Naive thymus-derived CD4-positive, alpha-beta T cell (primary cell): ENCODE results near the gene ZKSCAN1. TPM values are rescaled to one million over a fixed set of nuclear protein-coding genes. Genes with fewer than 3 reads are reported as not detected.
A peak's percentile ranks its signal among the peaks of the same experiment; 100 is the strongest.

ENCODE experiments used
- ATAC-seq: fragments of 150-1000 bp; cut with Tn5 transposase; 2 replicates; pipeline ENCODE4 v1.10.0; 2021; ENCODE audit warnings: mild to moderate bottlenecking, moderate library complexity
- CTCF ChIA-PET: fragments of 350-600 bp; sonication (Branson Sonifier 250); formaldehyde crosslinking; loops from one replicate; lab custom pipeline; 2021; ENCODE audit warnings: antibody characterized with exemption; lab: Charles Lee
- POLR2A ChIA-PET: fragments of 350-600 bp; sonication (Branson Sonifier 250); formaldehyde crosslinking; loops from one replicate; lab custom pipeline; 2021; ENCODE audit warnings: antibody characterized with exemption, inconsistent platforms; lab: Charles Lee
- DNase-seq, 9 donors: peaks; one replicate each; pipeline versions ENCODE4 v3.0.0 to v3.0.0-alpha.2; 2020 to 2022; ENCODE audit warnings: mixed read lengths in 1 of 9
- H3K27ac ChIP-seq: one replicate; pipeline ENCODE4 v1.7.0; 2013; ENCODE audit warnings: mild to moderate bottlenecking, low read depth, low read length, moderate library complexity
- H3K27me3 ChIP-seq, 2 donors: one replicate each; pipeline ENCODE4 v1.7.0; 2013; ENCODE audit warnings: low read length in 2 of 2, mild to moderate bottlenecking in 2 of 2, moderate library complexity in 2 of 2; ENCODE audit not compliant: control insufficient read depth in 2 of 2, insufficient read depth in 2 of 2
- H3K36me3 ChIP-seq, 3 experiments: 1 replicate in 2 of 3; 2 replicates in 1 of 3; pipeline ENCODE4 v1.7.0; 2013; ENCODE audit warnings: low read length in 3 of 3, mild to moderate bottlenecking in 3 of 3, moderate library complexity in 1 of 3; ENCODE audit not compliant: insufficient read depth in 3 of 3, control insufficient read depth in 2 of 3
- H3K4me1 ChIP-seq, 2 donors: one replicate each; pipeline ENCODE4 v1.7.0; 2013; ENCODE audit warnings: low read length in 2 of 2, mild to moderate bottlenecking in 2 of 2, moderate library complexity in 1 of 2; ENCODE audit not compliant: control insufficient read depth in 2 of 2, insufficient read depth in 2 of 2
- H3K4me3 ChIP-seq: 2 replicates; pipeline ENCODE4 v1.7.0; 2013; ENCODE audit warnings: mild to moderate bottlenecking, low read length
- H3K9me3 ChIP-seq, 3 experiments: 1 replicate in 2 of 3; 2 replicates in 1 of 3; pipeline ENCODE4 v1.7.0; 2013; ENCODE audit warnings: low read length in 3 of 3; ENCODE audit not compliant: control insufficient read depth in 2 of 3
- H3K27ac Mint-ChIP-seq, 9 donors: one replicate each; pipeline ENCODE4 v1.8.0; 2020 to 2022; ENCODE audit warnings: mixed read lengths in 9 of 9, mild to moderate bottlenecking in 8 of 9, moderate library complexity in 5 of 9, inconsistent platforms in 2 of 9
- H3K27me3 Mint-ChIP-seq, 5 donors: one replicate each; pipeline ENCODE4 v1.8.0; 2021 to 2022; ENCODE audit warnings: mixed read lengths in 5 of 5, mild to moderate bottlenecking in 1 of 5
- H3K36me3 Mint-ChIP-seq, 5 donors: one replicate each; pipeline ENCODE4 v1.8.0; 2020 to 2022; ENCODE audit warnings: mixed read lengths in 5 of 5, mild to moderate bottlenecking in 3 of 5, inconsistent platforms in 1 of 5
- H3K4me1 Mint-ChIP-seq, 7 donors: one replicate each; pipeline ENCODE4 v1.8.0; 2020 to 2022; ENCODE audit warnings: mixed read lengths in 7 of 7, mild to moderate bottlenecking in 3 of 7, inconsistent platforms in 1 of 7
- H3K4me3 Mint-ChIP-seq, 10 donors: one replicate each; pipeline ENCODE4 v1.8.0; 2020 to 2022; ENCODE audit warnings: mild to moderate bottlenecking in 10 of 10, mixed read lengths in 10 of 10, moderate library complexity in 6 of 10, inconsistent platforms in 2 of 10
- H3K9me3 Mint-ChIP-seq, 11 donors: one replicate each; pipeline ENCODE4 v1.8.0; 2020 to 2022; ENCODE audit warnings: mixed read lengths in 11 of 11, mild to moderate bottlenecking in 4 of 11, inconsistent platforms in 1 of 11, moderate library complexity in 1 of 11
- intact Hi-C, 2 donors: fragments of 100-400 bp; cut with micrococcal nuclease; formaldehyde crosslinking; loops; one replicate each; pipeline ENCODE4 v1.15.1; 2023
- polyA plus RNA-seq, 2 donors: library from polyadenylated mRNA; unstranded; fragments of 300-500 nt; fragmentation: Illumina TruSeq; gene quantifications; one replicate each; pipeline ENCODE4 v1.2.3, GENCODE V29; 2021
- total RNA-seq, 6 experiments: library from RNA in 5 of 6; stranded (reverse) in 5 of 6; gene quantifications; 1 replicate in 5 of 6; 2 replicates in 1 of 6; pipeline ENCODE4 v1.2.3 and lab custom pipeline; 2021 to 2026

Gene ZKSCAN1
- total and polyA plus RNA-seq, 7 experiments from 2014 or later = 47.0 to 103 (median 57.5) TPM

- ChIA-PET CTCF (interaction anchor here (0.6 to 1.2 kb wide), 2 partner anchors 42 to 531 kb away, joined by 3 to 4 read pairs; no protein-coding TSS in a partner anchor), POLR2A (interaction anchor here (0.7 to 5.2 kb wide), 10 partner anchors 9 to 531 kb away, joined by 3 to 59 read pairs (median 3); partner anchors contain the start of genes AP4M1, GPC2, MBLAC1 and MCM7)
- peak within 1 kb of the TSS; percentile 61 for H3K4me3 ChIP-seq
- H3K36me3 ChIP-seq = peaks cover 0 to 40% (median 10%) of the 10 kb centered on the region in 3 experiments
- intact Hi-C loops = loop anchor here (1.0 to 10.0 kb wide), 6 partner anchors 8 to 684 kb away; partner anchors contain the start of genes ZNF3 (in 2 of the 2), AP4M1 (in 1 of the 2), BUD31 (in 1 of the 2) and MBLAC1 (in 1 of the 2)
- H3K27me3 ChIP-seq = no peaks in the 10 kb centered on the region
- Mint-ChIP-seq H3K27me3 (peaks cover 0 to 12% (median 0%) of the 10 kb centered on the region in 5 donors), H3K9me3 (peaks cover 0 to 11% (median 0%) of the 10 kb centered on the region in 11 donors), H3K4me1 (peaks cover 11 to 40% (median 20%) of the 10 kb centered on the region in 7 donors), H3K4me3 (peak within 1 kb of the TSS; percentile 82 to 96 (median 90)), H3K27ac (peak within 1 kb of the TSS; percentile 89 to 96 (median 94)), H3K36me3 (peaks cover 0 to 34% (median 14%) of the 10 kb centered on the region in 5 donors)
- H3K9me3 ChIP-seq = no peaks in the 10 kb centered on the region
- DNase-seq (peak; percentile 78 to 96 (median 86)), ATAC-seq (peak; percentile 95)
- peak within 1 kb of the TSS; percentile 87 for H3K27ac ChIP-seq
- H3K4me1 ChIP-seq = peaks cover 6 to 11% of the 10 kb centered on the region in 2 donors
These were observed 73.4 kb downstream of the ZKSCAN1 start, which contains the start of gene COPS6 for GRCh38 chr7:100088621-100089457. Gene COPS6 (plus strand): TSS chr7:100088969. CDS start chr7:100088991, 22 bp downstream.

DNA sequence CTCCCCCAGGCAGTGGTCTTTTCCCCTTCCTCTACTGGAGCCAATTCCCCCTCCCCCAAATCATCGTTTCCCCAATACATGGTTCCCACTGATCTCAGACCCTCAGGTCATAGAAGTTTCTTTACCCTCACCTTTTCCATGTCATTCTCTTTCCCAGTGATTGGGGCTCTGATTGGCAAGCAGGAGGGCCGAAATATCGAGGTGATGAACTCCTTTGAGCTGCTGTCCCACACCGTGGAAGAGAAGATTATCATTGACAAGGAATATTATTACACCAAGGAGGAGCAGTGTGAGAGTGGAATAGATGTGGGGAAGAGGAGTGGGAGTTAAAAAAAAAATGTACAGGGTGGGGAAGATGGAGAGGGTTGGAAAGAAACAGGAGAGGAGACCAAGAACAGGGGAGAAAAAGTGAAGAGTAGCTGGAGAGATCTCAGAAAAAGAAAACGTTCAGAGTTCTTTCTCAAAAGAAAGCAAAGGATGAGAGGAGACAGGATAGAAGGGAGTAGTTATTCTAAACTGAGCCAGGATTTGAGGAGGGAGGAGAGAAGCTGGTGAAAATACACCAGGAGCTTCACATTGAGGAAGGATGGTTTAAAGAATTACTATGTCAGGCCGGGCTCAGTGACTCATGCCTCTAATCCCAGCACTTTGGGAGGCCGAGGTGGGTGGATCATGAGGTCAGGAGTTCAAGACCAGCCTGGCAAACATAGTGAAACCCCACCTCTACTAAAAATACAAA, 74.2 kb downstream of the ZKSCAN1 start:
- ChIA-PET POLR2A (interaction anchor here (0.6 to 5.2 kb wide), 7 partner anchors 9 to 532 kb away, joined by 3 to 59 read pairs (median 3); partner anchors contain the start of genes AP4M1, MBLAC1 and MCM7), CTCF (interaction anchor here (1.0 kb wide), 1 partner anchor 11 kb away, joined by 6 read pairs; the partner anchor contains the start of genes AP4M1 and MCM7)
- ATAC-seq (no peak), DNase-seq (no peak)
- Histone ChIP-seq H3K27ac (peak overlapping the region; percentile 87), H3K4me3 (peak overlapping the region; percentile 61), H3K27me3 (no peaks in the 10 kb centered on the region), H3K4me1 (peaks cover 6 to 11% of the 10 kb centered on the region in 2 donors), H3K9me3 (no peaks in the 10 kb centered on the region), H3K36me3 (peaks cover 4 to 48% (median 17%) of the 10 kb centered on the region in 3 experiments)
- Mint-ChIP-seq H3K27me3 (peaks cover 0 to 12% (median 0%) of the 10 kb centered on the region in 5 donors), H3K4me1 (peaks cover 11 to 40% (median 20%) of the 10 kb centered on the region in 7 donors), H3K9me3 (peaks cover 0 to 11% (median 0%) of the 10 kb centered on the region in 11 donors), H3K27ac (peak overlapping the region; percentile 89 to 96 (median 94)), H3K4me3 (peak overlapping the region; percentile 82 to 96 (median 90)), H3K36me3 (peaks cover 0 to 39% (median 14%) of the 10 kb centered on the region in 5 donors)
- intact Hi-C loops = loop anchor here (1.0 to 10.0 kb wide), 5 partner anchors 8 to 685 kb away; partner anchors contain the start of genes ZNF3 (in 2 of the 2), BUD31 (in 1 of the 2), MBLAC1 (in 1 of the 2) and PDAP1 (in 1 of the 2)

GRCh38 chr7:100090527-100091410, 75.4 kb downstream of the ZKSCAN1 start:
- Mint-ChIP-seq H3K4me1 (peaks cover 11 to 42% (median 21%) of the 10 kb centered on the region in 7 donors), H3K27me3 (peaks cover 0 to 3% (median 0%) of the 10 kb centered on the region in 5 donors), H3K27ac (peak overlapping the region in 7 of 9 donors; percentile 45 to 88 (median 56)), H3K4me3 (peak overlapping the region in 9 of 10 donors; percentile 27 to 91 (median 63)), H3K9me3 (peaks cover 0 to 11% (median 0%) of the 10 kb centered on the region in 11 donors), H3K36me3 (peaks cover 3 to 47% (median 18%) of the 10 kb centered on the region in 5 donors)
- no peak for ATAC-seq
- POLR2A ChIA-PET = interaction anchor here (0.7 to 5.2 kb wide), 4 partner anchors 8 to 42 kb away, joined by 3 to 59 read pairs (median 3); partner anchors contain the start of genes AP4M1 and MCM7
- CTCF ChIA-PET = interaction anchor here (0.7 kb wide), 1 partner anchor 9 kb away, joined by 3 read pairs; no protein-coding TSS in a partner anchor
- H3K4me3 ChIP-seq = no peak overlapping the region
- DNase-seq = no peak
- peaks cover 6 to 59% (median 24%) of the 10 kb centered on the region in 3 experiments for H3K36me3 ChIP-seq
- no peaks in the 10 kb centered on the region for H3K9me3 ChIP-seq
- H3K27me3 ChIP-seq = no peaks in the 10 kb centered on the region
- H3K27ac ChIP-seq = no peak overlapping the region
- peaks cover 6 to 11% of the 10 kb centered on the region in 2 donors for H3K4me1 ChIP-seq
- intact Hi-C loops = no loop called here

Other genes with a start within 250 kb of the ZKSCAN1 start
- not detected for gene CYP3A4, start 231.4 kb upstream of the ZKSCAN1 start, total RNA-seq
- not detected for gene CYP3A4, start 231.4 kb upstream of the ZKSCAN1 start, polyA plus RNA-seq
- gene CYP3A43, start 187.6 kb upstream of the ZKSCAN1 start, total RNA-seq = under 1 TPM in 1 of 5 experiments, not detected in 4; 0.32 TPM
- not detected for gene CYP3A43, start 187.6 kb upstream of the ZKSCAN1 start, polyA plus RNA-seq
- gene OR2AE1, start 138.6 kb upstream of the ZKSCAN1 start, total RNA-seq = under 1 TPM in 4 of 5 experiments, not detected in 1; 0.41 to 0.70 (median 0.52) TPM
- not detected for gene OR2AE1, start 138.6 kb upstream of the ZKSCAN1 start, polyA plus RNA-seq
- gene TRIM4, start 96.1 kb upstream of the ZKSCAN1 start, total RNA-seq = 10 to 100 TPM; 30.1 to 75.0 (median 37.6) TPM
- 10 to 100 TPM; 31.9 to 37.8 TPM for gene TRIM4, start 96.1 kb upstream of the ZKSCAN1 start, polyA plus RNA-seq
- gene GJC3, start 86.0 kb upstream of the ZKSCAN1 start, total RNA-seq = 1 to 10 TPM in 1 of 5 experiments, under 1 TPM in 3, not detected in 1; 0.41 to 1.1 (median 0.58) TPM
- gene GJC3, start 86.0 kb upstream of the ZKSCAN1 start, polyA plus RNA-seq = under 1 TPM; 0.61 to 0.92 TPM
- gene AZGP1, start 39.6 kb upstream of the ZKSCAN1 start, total RNA-seq = not detected
- not detected for gene AZGP1, start 39.6 kb upstream of the ZKSCAN1 start, polyA plus RNA-seq
- 10 to 100 TPM in 1 of 5 experiments, 1 to 10 TPM in 4; 3.9 to 10.1 (median 6.2) TPM for gene ZSCAN21, start 34.2 kb downstream of the ZKSCAN1 start, total RNA-seq
- 10 to 100 TPM in 1 of 2 donors, 1 to 10 TPM in 1; 6.8 to 13.4 TPM for gene ZSCAN21, start 34.2 kb downstream of the ZKSCAN1 start, polyA plus RNA-seq
- gene ZNF3, start 66.1 kb downstream of the ZKSCAN1 start, total RNA-seq = 10 to 100 TPM; 29.1 to 48.0 (median 35.0) TPM
- gene ZNF3, start 66.1 kb downstream of the ZKSCAN1 start, polyA plus RNA-seq = 10 to 100 TPM; 20.3 to 37.6 TPM
- 100 to 1,000 TPM in 1 of 5 experiments, 10 to 100 TPM in 4; 65.7 to 103 (median 80.1) TPM for gene COPS6, start 73.4 kb downstream of the ZKSCAN1 start, total RNA-seq
- gene COPS6, start 73.4 kb downstream of the ZKSCAN1 start, polyA plus RNA-seq = 100 to 1,000 TPM; 110 to 122 TPM
- gene MCM7, start 85.8 kb downstream of the ZKSCAN1 start, total RNA-seq = 100 to 1,000 TPM in 4 of 5 experiments, 10 to 100 TPM in 1; 80.3 to 263 (median 168) TPM
- 10 to 100 TPM; 29.5 to 49.9 TPM for gene MCM7, start 85.8 kb downstream of the ZKSCAN1 start, polyA plus RNA-seq
- gene AP4M1, start 86.0 kb downstream of the ZKSCAN1 start, total RNA-seq = 10 to 100 TPM in 3 of 5 experiments, 1 to 10 TPM in 2; 7.5 to 13.8 (median 11.0) TPM
- gene AP4M1, start 86.0 kb downstream of the ZKSCAN1 start, polyA plus RNA-seq = 1 to 10 TPM; 2.6 to 5.1 TPM
- 10 to 100 TPM; 39.5 to 68.1 (median 55.0) TPM for gene TAF6, start 103.8 kb downstream of the ZKSCAN1 start, total RNA-seq
- 10 to 100 TPM; 30.8 to 45.0 TPM for gene TAF6, start 103.8 kb downstream of the ZKSCAN1 start, polyA plus RNA-seq
- gene CNPY4, start 104.0 kb downstream of the ZKSCAN1 start, total RNA-seq = 10 to 100 TPM; 22.1 to 68.2 (median 40.3) TPM
- gene CNPY4, start 104.0 kb downstream of the ZKSCAN1 start, polyA plus RNA-seq = 10 to 100 TPM; 21.5 to 22.3 TPM
- 1 to 10 TPM; 4.5 to 6.3 (median 5.8) TPM for gene MBLAC1, start 111.4 kb downstream of the ZKSCAN1 start, total RNA-seq
- 1 to 10 TPM; 1.5 to 2.3 TPM for gene MBLAC1, start 111.4 kb downstream of the ZKSCAN1 start, polyA plus RNA-seq
- gene LAMTOR4, start 133.3 kb downstream of the ZKSCAN1 start, total RNA-seq = 100 to 1,000 TPM; 132 to 200 (median 173) TPM
- 100 to 1,000 TPM; 550 to 555 TPM for gene LAMTOR4, start 133.3 kb downstream of the ZKSCAN1 start, polyA plus RNA-seq
- gene TRAPPC14, start 143.1 kb downstream of the ZKSCAN1 start, total RNA-seq = 100 to 1,000 TPM in 1 of 5 experiments, 10 to 100 TPM in 4; 51.8 to 102 (median 70.2) TPM
- gene TRAPPC14, start 143.1 kb downstream of the ZKSCAN1 start, polyA plus RNA-seq = 1 to 10 TPM; 3.2 to 5.9 TPM
- gene GAL3ST4, start 153.0 kb downstream of the ZKSCAN1 start, total RNA-seq = 10 to 100 TPM in 4 of 5 experiments, 1 to 10 TPM in 1; 4.7 to 26.8 (median 16.7) TPM
- 10 to 100 TPM in 1 of 2 donors, 1 to 10 TPM in 1; 7.4 to 10.8 TPM for gene GAL3ST4, start 153.0 kb downstream of the ZKSCAN1 start, polyA plus RNA-seq
- 10 to 100 TPM in 4 of 5 experiments, 1 to 10 TPM in 1; 8.1 to 30.6 (median 18.2) TPM for gene GPC2, start 161.8 kb downstream of the ZKSCAN1 start, total RNA-seq
- gene GPC2, start 161.8 kb downstream of the ZKSCAN1 start, polyA plus RNA-seq = under 1 TPM; 0.64 to 0.87 TPM
- 10 to 100 TPM in 1 of 5 experiments, 1 to 10 TPM in 4; 5.5 to 24.6 (median 9.5) TPM for gene STAG3, start 162.3 kb downstream of the ZKSCAN1 start, total RNA-seq
- gene STAG3, start 162.3 kb downstream of the ZKSCAN1 start, polyA plus RNA-seq = 1 to 10 TPM; 2.4 to 6.5 TPM
- 10 to 100 TPM; 32.1 to 88.7 (median 66.2) TPM for gene PVRIG, start 204.4 kb downstream of the ZKSCAN1 start, total RNA-seq
- gene PVRIG, start 204.4 kb downstream of the ZKSCAN1 start, polyA plus RNA-seq = 10 to 100 TPM; 69.5 to 81.0 TPM